B cell (primary cell): ENCODE data around the gene NFU1. TPM values are rescaled to one million over a fixed set of nuclear protein-coding genes. Genes with fewer than 3 reads are reported as not detected.

ENCODE experiments used
- ATAC-seq: fragments of 200-7000 bp; cut with Tn5 transposase; one replicate; pipeline ENCODE4 v1.10.0; 2021; ENCODE audit warnings: low read depth, mild to moderate bottlenecking, moderate number of reproducible peaks, moderate library complexity
- CTCF ChIA-PET: fragments of 350-600 bp; sonication (Branson Sonifier 250); formaldehyde crosslinking; loops from one replicate; lab custom pipeline; 2021; ENCODE audit warnings: antibody characterized with exemption, inconsistent platforms; lab: Charles Lee
- POLR2A ChIA-PET: fragments of 350-600 bp; sonication (Branson Sonifier 250); formaldehyde crosslinking; loops from one replicate; lab custom pipeline; 2021; ENCODE audit warnings: antibody characterized with exemption; lab: Charles Lee
- DNase-seq: peaks from one replicate; pipeline ENCODE4 v3.0.0; 2013
- H2AFZ ChIP-seq: 2 replicates; pipeline ENCODE4 v1.6.1; 2012; ENCODE audit warnings: mild to moderate bottlenecking, low read depth, low read length; ENCODE audit not compliant: insufficient read depth, poor library complexity, severe bottlenecking
- H3K27ac ChIP-seq, 2 donors: 1 replicate in 1 of 2; 2 replicates in 1 of 2; pipeline ENCODE4 v1.5.1; 2012 to 2013; ENCODE audit warnings: low read length in 2 of 2, mild to moderate bottlenecking in 2 of 2, moderate library complexity in 1 of 2
- H3K27me3 ChIP-seq, 4 experiments: fragments of 200-600 bp in 1 of 4; sonication (generic) in 1 of 4; replicated peaks in 1 of 4; 1 replicate in 2 of 4; 2 replicates in 2 of 4; pipeline versions ENCODE4 v1.6.1 to v1.7.0; 2013 to 2016; ENCODE audit warnings: low read length in 3 of 4, mild to moderate bottlenecking in 2 of 4, mixed read lengths in 1 of 4, moderate library complexity in 1 of 4; ENCODE audit not compliant: insufficient read depth in 4 of 4, control insufficient read depth in 3 of 4; ENCODE audit errors: control extremely low read depth in 1 of 4
- H3K36me3 ChIP-seq, 2 experiments: replicated peaks in 1 of 2; 1 replicate in 1 of 2; 2 replicates in 1 of 2; pipeline versions ENCODE4 v1.6.1 to v1.7.1; 2013; ENCODE audit warnings: low read length in 1 of 2; ENCODE audit not compliant: insufficient read depth in 2 of 2, control insufficient read depth in 1 of 2; ENCODE audit errors: control extremely low read depth in 1 of 2, extremely low read depth in 1 of 2
- H3K4me1 ChIP-seq, 2 donors: fragments of 200-600 bp in 1 of 2; sonication (generic) in 1 of 2; 1 replicate in 1 of 2; 2 replicates in 1 of 2; pipeline versions ENCODE4 v1.5.1 to v1.6.1; 2013 to 2017; ENCODE audit warnings: low read length in 2 of 2; ENCODE audit not compliant: control insufficient read depth in 2 of 2, insufficient read depth in 2 of 2
- H3K4me2 ChIP-seq: replicated peaks from 2 replicates; pipeline ENCODE3; 2012; ENCODE audit warnings: mild to moderate bottlenecking, low read depth, low read length; ENCODE audit not compliant: poor library complexity, severe bottlenecking
- H3K4me3 ChIP-seq, 5 experiments: fragments of 200-600 bp in 1 of 5; sonication (generic) in 1 of 5; 1 replicate in 3 of 5; 2 replicates in 2 of 5; pipeline versions ENCODE4 v1.5.1 to v1.7.0; 2011 to 2016; ENCODE audit warnings: low read length in 4 of 5, mild to moderate bottlenecking in 4 of 5, low read depth in 2 of 5, control low read depth in 1 of 5, moderate library complexity in 1 of 5; ENCODE audit not compliant: insufficient read depth in 1 of 5; ENCODE audit errors: control extremely low read depth in 1 of 5, extremely low read depth in 1 of 5
- H3K79me2 ChIP-seq: fragments of 200-600 bp; sonication (generic); one replicate; pipeline ENCODE4 v1.6.0; 2016; ENCODE audit warnings: low read length; ENCODE audit not compliant: control insufficient read depth, insufficient read depth
- H3K9ac ChIP-seq: fragments of 200-600 bp; sonication (generic); 2 replicates; pipeline ENCODE4 v1.6.1; 2017; ENCODE audit warnings: mild to moderate bottlenecking, low read length, moderate library complexity
- H3K9me3 ChIP-seq, 3 donors: one replicate each; pipeline versions ENCODE4 v1.6.1 to v1.7.1; 2013; ENCODE audit warnings: low read length in 2 of 3; ENCODE audit not compliant: control insufficient read depth in 2 of 3, insufficient read depth in 1 of 3; ENCODE audit errors: control extremely low read depth in 1 of 3
- H4K20me1 ChIP-seq: 2 replicates; pipeline ENCODE4 v1.6.0; 2012; ENCODE audit warnings: mild to moderate bottlenecking, low read length; ENCODE audit not compliant: insufficient read depth, control insufficient read depth, poor library complexity, severe bottlenecking
- H3K27ac Mint-ChIP-seq: one replicate; pipeline ENCODE4 v1.8.0; 2021; ENCODE audit warnings: mixed read lengths
- H3K27me3 Mint-ChIP-seq: one replicate; pipeline ENCODE4 v1.8.0; 2021; ENCODE audit warnings: mixed read lengths
- H3K4me1 Mint-ChIP-seq: one replicate; pipeline ENCODE4 v1.8.0; 2021; ENCODE audit warnings: mixed read lengths
- H3K4me3 Mint-ChIP-seq: one replicate; pipeline ENCODE4 v1.8.0; 2021; ENCODE audit warnings: mixed read lengths
- H3K9me3 Mint-ChIP-seq: one replicate; pipeline ENCODE4 v1.8.0; 2022; ENCODE audit warnings: mixed read lengths; ENCODE audit not compliant: insufficient read depth
- CTCF ChIP-seq: fragments of 200-600 bp; IDR thresholded peaks from one replicate; pipeline ENCODE4 v1.8.0; 2022; ENCODE audit warnings: antibody characterized with exemption, mild to moderate bottlenecking
- EZH2 ChIP-seq: IDR thresholded peaks from 2 replicates; pipeline ENCODE4 v1.6.1; 2012; ENCODE audit warnings: borderline replicate concordance, low read depth, mild to moderate bottlenecking, moderate library complexity, low read length; ENCODE audit not compliant: insufficient read depth, poor library complexity, severe bottlenecking
- WGBS: methylation state at CpG from one replicate; pipeline ENCODE4 v1.1.5; 2013; ENCODE audit warnings: missing lambda C conversion rate; ENCODE audit not compliant: insufficient coverage; 5-methylcytosine and 5-hydroxymethylcytosine counted together
- intact Hi-C: fragments of 100-400 bp; cut with micrococcal nuclease; formaldehyde crosslinking; loops from one replicate; pipeline ENCODE4 v1.10.0; 2022
- polyA plus RNA-seq: library from polyadenylated mRNA; depleted of rRNA; stranded (reverse); fragments of >200 nt; gene quantifications from 2 replicates; pipeline ENCODE4 v1.2.3, GENCODE V29; 2012
- total RNA-seq, 2 donors: library from RNA; stranded (reverse); fragments of 120-200 nt in 1 of 2; gene quantifications; 1 replicate in 1 of 2; 2 replicates in 1 of 2; pipeline versions ENCODE4 v1.2.3 to v1.2.4, GENCODE V29; 2013 to 2022

The NFU1 gene
- total and polyA plus RNA-seq, 2 donors (not counting 1 experiment from before 2014, with no cell fraction given): 19.2 to 40.6 TPM

DNA sequence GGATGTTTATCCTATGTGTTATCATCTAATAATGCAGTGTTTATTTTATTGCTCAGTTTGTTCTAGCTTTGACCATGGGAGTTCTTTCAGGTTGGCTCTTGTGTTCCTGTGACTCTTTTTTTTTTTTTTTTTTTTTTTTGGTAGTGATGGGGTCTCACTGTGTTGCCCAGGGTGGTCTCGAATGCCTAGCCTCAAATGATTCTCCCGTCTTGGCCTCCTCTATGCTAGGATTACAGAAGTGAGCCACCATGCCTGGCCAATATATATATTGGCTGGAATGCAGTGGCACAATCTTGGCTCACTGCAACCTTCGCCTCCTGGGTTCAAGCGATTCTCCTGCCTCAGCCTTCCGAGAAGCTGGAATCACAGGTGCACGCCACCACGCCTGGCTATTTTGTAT is 18.9 kb upstream of the NFU1 start:
- no peaks in the 10 kb centered on the region for H4K20me1 ChIP-seq
- H3K4me1 ChIP-seq: no peaks in the 10 kb centered on the region
- peaks cover 0 to 3% (median 0%) of the 10 kb centered on the region in 4 experiments for H3K27me3 ChIP-seq
- Mint-ChIP-seq H3K27me3 (peaks cover 4% of the 10 kb centered on the region), H3K4me1 (peaks cover 2% of the 10 kb centered on the region), H3K4me3 (no peak overlapping the region), H3K9me3 (no peaks in the 10 kb centered on the region), H3K27ac (no peak overlapping the region)
- no peaks in the 10 kb centered on the region for H3K9me3 ChIP-seq
- no peak overlapping the region for H2AFZ ChIP-seq
- CTCF ChIA-PET: no interaction called here
- DNase-seq (no peak), ATAC-seq (no peak)
- intact Hi-C loops: no loop called here
- H3K79me2 ChIP-seq: no peaks in the 10 kb centered on the region
- no peak for TF ChIP-seq EZH2
- TF ChIP-seq CTCF: no peak
- no peak overlapping the region for H3K27ac ChIP-seq
- WGBS: 96% methylated on average over 7 of the region's 7 CpGs
- H3K4me2 ChIP-seq: no peak overlapping the region
- no peaks in the 10 kb centered on the region for H3K36me3 ChIP-seq
- POLR2A ChIA-PET: no interaction called here
- no peak overlapping the region for H3K9ac ChIP-seq
- no peak overlapping the region for H3K4me3 ChIP-seq

- POLR2A ChIA-PET: no interaction called here
- TF ChIP-seq CTCF (no peak), EZH2 (no peak)
- ATAC-seq: no peak
Observed at GRCh38 chr2:69454976-69455375, 17.7 kb upstream of the NFU1 start.

More at GRCh38 chr2:69454976-69455375, 17.7 kb upstream of the NFU1 start:
- H3K27ac Mint-ChIP-seq: no peak overlapping the region
- CTCF ChIA-PET: no interaction called here
- H3K27me3 ChIP-seq: peaks cover 0 to 3% (median 0%) of the 10 kb centered on the region in 4 experiments
- H3K9me3 ChIP-seq: no peaks in the 10 kb centered on the region
- 80% methylated on average over 1 of the region's 2 CpGs for WGBS
- DNase-seq: no peak
- H3K4me3 Mint-ChIP-seq: no peak overlapping the region
- peaks cover 2% of the 10 kb centered on the region for H3K4me1 Mint-ChIP-seq
- H3K4me2 ChIP-seq: no peak overlapping the region
- peaks cover 4% of the 10 kb centered on the region for H3K27me3 Mint-ChIP-seq
- H3K36me3 ChIP-seq: no peaks in the 10 kb centered on the region
- no peak overlapping the region for H3K4me3 ChIP-seq
- no peaks in the 10 kb centered on the region for H3K9me3 Mint-ChIP-seq
- no peak overlapping the region for H3K27ac ChIP-seq
- H3K4me1 ChIP-seq: no peaks in the 10 kb centered on the region
- intact Hi-C loops: no loop called here
- no peak overlapping the region for H2AFZ ChIP-seq
- H4K20me1 ChIP-seq: no peaks in the 10 kb centered on the region
- H3K9ac ChIP-seq: no peak overlapping the region
- no peaks in the 10 kb centered on the region for H3K79me2 ChIP-seq
